GM21515 (cell line): ENCODE measurements around the gene TSPAN4.

Experiments used
- ATAC-seq: cut with Tn5 transposase; IDR thresholded peaks from one replicate; pipeline ENCODE4 v1.9.1; 2021; ENCODE audit not compliant: unreplicated experiment

TSPAN4 gene

DNA sequence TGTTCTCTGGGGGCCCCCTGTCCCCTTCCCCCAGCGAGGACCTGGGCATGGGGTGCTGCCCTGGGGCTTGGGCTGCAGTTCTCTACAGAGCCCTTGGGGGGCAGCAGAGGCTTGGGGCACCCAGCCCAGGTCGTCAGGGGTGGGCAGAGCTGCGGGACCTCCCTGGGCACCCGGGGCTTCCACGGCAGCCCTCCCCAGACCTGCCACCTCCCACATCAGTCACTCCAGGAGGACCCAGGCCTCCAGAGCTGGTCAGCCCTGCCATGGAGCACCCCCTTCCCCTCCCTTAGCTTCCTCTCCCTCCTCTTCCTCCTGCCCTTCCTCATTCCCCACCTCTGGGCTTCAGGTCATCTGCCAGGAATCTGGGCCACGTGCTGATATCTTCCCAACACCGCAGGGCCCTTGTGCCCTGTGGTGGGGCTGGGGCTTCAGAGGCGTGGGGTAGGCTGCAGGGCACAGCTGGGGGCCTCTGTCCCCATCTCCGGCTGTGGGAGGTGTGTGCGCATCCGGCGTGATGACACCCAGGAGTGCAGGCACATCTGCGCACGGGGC lies 5.8 kb downstream of the TSPAN4 start:
- ATAC-seq = no peak

DNA sequence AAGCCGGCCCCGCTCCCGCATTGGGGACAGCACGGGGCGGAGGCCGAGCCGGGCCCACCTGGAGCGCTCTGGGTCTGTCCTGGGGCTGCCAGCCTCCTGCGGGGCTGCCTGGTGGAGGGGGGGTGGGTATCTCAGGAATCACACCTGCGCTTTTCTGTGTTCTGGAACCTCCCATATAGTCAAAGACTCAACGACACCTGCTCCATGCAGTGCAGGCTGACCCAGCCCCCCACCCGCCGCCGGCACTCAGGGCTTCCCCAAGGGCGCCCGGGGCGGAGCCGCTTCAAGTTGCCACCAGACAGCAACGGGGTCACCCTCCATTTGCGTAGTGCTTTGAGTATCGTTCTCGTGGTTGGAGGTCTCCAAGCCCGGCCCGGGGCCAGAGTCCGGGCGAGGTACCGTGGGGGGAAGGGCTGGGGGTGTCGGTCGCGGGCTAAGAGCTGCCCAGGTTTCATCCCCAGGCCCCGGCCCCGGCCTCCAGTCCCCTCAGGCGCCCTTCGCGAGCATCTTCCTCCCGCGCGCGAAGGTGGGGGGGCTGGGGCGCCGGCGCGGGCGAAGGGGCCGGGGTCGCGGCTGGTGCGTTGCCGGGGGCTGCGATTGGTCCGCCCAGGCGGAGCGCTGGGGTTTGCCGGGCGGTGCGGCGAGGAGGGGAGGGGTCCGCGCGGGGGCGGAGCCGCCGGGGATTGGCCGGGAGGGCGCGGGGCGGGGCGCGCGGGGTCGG lies 6.6 kb downstream of the TSPAN4 start:
- no peak for ATAC-seq

DNA sequence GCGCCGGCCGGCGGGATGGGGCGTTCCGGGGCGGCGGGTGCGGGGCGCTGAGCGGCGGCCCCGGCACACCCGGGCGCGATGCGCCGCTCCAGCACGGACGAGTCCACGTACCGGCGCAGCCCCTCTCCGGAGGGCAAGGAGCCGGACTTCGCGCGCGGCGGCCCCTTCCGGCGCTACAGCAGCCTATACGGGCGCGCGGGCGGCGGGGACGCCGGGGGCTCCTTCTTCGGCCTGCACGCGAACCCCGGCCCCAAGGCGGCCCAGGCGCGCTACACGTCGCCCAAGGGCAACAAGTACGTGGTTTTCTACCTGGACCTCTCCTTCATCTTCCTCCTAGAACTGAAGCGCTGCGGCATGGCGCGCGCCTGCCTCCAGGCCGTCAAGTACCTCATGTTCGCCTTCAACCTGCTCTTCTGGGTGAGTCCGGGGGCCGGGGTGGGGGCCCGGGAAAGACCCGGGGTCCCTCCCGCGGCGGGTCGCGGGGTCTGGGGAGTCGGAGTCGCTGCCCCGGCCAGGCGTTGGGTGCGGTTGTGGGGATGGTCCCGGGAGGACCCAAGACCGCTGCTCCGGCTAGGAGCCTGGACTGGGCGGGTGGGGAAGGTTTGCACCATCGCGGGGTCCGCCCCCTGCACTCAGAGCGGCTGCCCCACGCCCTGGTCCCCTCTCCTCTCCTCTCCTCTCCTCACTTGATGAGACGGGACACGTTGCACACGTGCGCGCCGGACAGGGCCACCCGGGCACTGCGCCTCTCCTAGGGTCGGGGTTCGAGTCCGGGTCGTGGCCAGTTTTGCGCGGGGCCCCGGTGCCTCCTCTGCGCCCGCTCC lies 7.5 kb downstream of the TSPAN4 start:
- ATAC-seq = no peak

DNA sequence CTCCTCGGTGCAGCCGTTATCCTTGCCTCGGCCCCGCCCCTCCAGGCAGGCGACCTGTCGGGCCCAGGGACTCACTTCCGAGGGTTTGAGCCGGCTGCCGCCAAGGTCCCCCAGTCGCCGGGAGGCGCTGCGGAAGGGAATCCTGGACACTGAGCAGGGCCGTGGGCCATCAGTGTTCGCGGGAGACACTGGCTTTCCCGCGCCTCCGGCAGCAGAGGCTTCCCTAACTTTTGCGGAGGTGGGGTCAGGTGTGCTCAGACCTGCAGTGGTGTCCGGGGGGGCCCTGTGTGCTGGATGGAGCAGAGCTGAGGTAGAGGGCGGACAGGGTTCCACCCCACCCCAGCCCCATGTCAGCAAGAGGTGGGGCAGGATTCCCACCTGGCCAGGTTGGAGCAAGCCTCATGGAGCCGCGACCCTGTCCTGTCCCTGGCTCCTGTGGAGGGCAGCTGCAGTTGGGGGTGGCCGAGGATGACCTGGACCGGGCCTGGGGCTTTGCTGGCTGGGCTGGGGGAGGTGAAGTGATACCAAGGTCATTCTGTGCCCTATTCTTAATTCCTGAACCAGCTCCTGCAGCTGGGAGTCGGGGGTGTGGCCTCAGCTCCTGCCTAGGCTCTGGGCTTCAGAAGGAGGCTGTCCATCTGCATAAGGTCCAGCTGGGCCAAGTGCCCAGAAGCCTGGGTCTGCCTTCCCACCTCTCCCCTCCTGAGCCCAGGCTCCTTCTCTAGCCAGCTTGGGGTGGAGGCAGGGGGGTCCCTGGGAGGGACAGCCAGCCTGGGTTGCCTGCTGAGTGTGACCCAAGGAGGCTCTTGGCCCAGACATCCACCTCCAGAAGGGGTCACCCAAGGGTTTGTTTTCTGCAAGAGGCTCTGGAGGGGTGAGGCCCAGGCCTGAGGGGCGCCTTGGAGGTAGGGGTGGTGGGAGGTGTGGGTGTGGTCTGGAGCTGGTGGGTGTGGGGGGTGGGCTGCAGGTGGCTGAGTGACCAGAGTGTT lies 8.4 kb downstream of the TSPAN4 start:
- ATAC-seq = no peak

DNA sequence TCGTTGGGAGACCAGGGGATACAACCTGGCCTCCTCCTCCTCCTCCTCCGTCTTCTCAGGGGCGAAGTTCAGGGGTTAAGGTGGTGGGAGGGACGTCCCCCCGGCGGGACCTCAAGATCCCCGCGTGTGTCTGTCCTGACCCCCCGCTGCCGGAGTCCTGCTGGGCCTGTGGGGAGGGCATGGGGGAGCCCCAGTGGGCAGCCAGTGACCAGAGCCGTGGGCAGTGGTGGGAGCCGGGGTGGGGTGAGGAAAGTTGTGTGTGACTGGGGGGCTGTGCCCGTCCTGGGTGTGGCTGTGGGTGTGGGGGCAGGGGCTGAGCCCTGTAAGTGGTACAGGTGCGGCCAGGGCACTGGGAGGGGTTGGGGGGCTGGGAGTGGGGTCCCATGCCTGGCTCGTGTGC lies 10.1 kb downstream of the TSPAN4 start:
- no peak for ATAC-seq

DNA sequence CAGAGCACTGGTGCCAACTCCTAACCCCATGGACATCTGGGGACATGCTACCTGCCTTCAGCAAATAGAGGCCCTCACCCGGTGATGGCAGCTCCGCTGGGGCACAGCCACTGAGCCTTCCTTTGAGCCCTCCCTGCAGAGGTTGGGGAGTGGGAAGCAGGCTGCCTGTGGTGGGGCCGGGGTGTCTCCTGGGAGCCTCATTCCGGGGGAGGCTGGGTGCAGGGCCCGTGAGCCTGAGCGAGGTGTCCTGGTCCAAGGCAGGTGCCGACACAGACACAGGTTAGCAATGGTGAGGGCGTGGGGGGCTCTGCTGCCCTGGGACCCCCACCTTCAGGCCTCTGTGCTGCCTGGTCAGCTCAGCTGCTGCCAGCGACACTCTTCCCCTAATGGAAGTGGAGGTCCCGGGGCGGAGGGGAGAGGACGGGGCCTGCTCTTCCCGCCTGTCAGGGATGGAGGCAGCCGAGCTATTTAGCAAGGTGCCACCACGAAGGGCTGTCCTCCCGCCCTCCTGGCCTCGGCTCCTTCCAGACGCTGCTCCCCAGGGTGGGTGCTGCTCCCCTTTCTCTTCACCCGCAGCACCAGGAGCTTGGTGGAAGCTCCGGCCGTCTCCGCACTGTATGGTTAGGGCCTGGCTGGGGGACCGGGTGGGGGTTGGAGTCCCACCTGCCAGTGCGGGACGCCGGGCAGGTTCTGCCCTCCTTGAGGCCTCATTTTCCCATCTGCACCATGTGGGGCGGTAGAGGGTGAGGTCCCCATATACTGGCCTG lies 11.2 kb downstream of the TSPAN4 start:
- ATAC-seq = no peak

DNA sequence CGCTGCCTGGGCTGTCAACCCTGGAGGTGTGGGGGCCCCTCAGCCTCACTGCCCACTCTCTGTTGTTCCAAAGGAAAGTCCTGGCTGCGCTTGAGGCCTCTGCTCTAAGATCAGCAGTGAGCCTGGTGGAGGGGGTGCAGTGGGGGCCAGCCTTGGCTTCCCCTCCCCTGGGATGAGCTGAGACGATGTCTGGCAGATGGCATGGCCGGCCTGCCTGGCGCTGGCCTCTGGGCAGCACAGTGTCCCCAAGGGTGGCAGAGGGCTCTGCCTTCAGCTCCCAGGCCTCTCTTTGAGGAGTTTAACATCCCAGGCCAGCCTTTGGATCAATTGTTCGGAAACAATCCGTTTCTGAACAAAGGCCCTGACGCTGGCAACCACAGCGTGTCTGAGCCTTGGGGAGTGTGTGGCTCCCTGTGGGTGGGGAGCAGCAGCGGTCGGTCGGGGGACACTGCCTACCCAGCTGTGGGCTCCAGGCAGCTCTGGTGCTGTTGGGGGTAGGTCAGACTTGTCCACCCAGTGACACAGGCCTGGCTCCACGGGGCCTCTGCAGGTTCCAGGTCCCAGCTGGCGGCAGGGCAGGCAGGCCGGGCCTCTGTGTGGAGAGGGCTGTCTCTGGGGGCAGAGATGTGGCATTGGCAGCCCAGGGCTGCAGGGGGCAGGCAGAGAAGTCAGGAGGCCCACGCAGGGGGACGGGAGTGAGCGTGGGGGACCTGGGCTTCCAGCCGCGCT lies 12.1 kb downstream of the TSPAN4 start:
- no peak for ATAC-seq

DNA sequence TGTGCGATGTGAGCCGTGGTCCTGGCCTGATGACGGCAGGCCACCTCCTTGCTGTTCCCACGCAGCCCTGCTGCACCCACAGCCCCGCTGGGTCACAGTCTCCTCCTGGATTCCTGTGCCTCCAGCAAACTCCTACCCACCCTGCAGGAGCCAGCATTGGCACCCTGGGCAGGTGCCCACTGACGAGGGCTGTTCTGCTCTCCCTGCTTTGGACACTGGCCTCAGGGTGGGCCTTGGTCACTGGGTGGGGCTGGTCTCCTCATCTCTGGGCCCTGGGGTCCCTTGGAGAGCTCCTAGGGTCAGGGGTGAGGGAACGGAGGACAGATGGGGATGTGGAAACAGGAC lies 12.7 kb downstream of the TSPAN4 start:
- no peak for ATAC-seq

DNA sequence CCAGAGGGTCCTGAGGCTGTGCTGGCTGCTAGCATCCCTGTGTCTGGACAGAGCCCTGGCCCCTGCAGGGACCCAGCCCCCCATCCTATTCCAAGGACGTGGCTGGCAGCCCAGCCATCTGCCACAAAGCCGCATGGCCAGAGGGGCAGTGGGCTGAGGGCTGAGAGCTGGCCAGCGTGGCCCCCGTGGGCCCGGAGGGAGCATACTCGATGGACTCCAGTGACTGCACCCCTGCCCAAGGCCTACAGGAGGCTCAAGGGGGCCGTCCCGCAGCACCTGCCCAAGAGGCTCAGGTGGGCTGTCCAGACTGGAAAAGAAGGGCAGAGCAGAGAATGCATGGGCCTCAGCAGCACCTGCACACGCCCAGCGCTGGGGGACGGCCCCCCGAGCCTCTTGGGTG lies 13.1 kb downstream of the TSPAN4 start:
- ATAC-seq = no peak

DNA sequence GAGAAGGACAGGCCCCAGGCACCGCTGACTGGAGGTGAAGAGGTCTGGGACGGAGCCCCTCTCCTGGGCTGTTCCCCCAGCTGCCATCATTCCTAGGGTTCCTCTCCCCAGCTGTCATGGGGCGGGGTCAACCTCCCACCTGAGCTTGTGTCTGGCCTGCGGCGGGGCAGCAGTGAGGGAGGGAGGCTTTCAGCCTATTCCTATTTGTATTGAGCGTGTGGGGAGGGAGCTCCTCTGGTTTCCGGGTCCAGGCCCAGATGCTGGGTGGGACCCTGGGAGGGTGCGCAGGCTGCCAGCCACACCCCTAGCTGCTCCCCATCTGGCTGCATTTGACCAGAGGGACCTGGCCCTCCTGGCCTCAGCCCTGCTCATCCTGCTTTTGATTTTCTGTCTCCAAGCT lies 13.7 kb downstream of the TSPAN4 start:
- ATAC-seq = no peak

DNA sequence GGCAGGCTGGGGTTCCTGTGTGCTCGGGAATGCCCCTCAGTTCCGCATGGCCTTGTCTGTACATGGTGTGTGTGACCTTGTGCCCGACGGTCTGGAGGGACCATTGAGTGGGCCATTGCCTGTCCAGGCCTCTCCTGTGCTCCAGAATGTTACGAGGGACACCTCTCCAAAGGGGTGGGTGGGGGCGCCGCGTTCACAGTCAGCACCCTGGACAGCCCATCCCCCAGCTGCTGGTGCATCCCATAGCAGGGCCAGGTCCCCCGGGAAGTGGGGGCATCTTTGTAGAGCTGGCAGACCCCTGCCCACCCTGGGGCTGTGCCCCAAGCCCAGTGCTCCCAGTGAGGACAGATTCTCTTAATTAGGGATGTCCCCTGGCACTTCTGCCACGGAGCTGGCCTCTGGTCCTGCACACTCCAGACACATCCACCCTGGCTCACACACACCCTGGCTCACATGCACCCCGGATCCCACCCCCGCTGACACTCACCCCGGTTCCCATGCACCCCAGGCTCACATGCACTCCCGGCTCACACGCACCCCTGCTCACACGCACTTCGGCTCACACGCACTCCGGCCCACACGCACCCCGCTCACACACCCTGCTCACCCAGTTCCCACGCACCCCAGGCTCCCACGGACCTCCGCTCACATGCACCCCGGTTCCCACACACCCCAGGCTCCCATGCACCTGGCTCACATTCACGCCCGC lies 15.6 kb downstream of the TSPAN4 start:
- ATAC-seq = no peak

DNA sequence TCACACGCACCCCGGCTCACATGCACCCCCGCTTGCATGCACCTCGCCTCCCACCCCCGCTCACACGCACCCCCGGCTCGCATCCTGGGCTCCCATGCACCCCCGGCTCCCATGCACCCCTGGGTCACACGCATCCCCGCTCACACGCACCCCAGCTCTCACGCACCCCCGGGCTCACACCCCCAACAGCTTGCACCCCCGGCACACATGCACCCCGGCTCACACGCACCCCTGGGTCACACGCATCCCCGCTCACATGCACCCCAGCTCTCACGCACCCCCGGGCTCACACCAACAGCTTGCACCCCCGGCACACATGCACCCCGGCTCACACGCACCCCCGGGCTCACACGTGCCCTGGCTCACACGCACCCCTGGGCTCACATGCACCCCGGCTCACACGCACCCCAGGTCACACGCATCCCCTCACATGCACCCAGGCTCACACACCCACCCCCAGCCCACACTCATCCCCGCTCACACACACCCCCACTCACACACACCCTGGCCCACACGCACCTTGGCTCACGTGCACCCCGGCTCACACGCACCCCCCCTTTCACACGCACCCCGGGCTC lies 16.2 kb downstream of the TSPAN4 start:
- ATAC-seq = no peak

DNA sequence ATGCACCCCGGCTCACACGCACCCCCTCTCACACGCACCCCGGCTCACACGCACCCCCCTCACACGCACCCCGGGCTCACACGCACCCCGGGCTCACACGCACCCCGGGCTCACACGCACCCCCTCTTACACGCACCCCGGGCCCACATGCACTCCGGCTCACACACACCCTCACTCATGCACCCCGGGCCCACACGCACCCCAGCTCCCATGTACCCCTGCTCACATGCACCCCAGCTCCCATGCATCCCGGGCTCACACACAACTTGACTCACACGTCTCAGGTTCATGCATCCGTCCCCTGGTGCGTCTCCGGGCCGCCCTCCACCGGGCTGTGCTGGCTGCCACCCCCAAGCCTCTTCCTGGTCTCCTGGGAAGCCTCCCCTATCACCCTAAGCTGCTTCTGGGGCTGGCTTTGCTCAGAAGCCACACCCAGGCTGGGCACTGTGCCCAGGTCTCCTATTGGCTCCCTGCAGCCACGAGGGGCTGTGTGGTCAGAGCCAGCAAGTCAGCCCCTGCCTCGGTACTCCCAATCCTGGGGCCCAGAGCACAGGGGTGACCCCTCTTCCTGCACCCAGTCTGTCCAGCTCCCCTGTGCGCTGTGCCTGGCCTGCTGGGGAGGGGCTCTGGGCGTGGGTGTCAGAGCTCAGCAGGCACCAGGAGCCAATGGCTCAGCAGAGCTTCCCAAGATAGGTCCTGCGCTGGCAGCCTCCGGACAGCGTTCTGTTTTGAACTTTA lies 16.9 kb downstream of the TSPAN4 start:
- no peak for ATAC-seq

DNA sequence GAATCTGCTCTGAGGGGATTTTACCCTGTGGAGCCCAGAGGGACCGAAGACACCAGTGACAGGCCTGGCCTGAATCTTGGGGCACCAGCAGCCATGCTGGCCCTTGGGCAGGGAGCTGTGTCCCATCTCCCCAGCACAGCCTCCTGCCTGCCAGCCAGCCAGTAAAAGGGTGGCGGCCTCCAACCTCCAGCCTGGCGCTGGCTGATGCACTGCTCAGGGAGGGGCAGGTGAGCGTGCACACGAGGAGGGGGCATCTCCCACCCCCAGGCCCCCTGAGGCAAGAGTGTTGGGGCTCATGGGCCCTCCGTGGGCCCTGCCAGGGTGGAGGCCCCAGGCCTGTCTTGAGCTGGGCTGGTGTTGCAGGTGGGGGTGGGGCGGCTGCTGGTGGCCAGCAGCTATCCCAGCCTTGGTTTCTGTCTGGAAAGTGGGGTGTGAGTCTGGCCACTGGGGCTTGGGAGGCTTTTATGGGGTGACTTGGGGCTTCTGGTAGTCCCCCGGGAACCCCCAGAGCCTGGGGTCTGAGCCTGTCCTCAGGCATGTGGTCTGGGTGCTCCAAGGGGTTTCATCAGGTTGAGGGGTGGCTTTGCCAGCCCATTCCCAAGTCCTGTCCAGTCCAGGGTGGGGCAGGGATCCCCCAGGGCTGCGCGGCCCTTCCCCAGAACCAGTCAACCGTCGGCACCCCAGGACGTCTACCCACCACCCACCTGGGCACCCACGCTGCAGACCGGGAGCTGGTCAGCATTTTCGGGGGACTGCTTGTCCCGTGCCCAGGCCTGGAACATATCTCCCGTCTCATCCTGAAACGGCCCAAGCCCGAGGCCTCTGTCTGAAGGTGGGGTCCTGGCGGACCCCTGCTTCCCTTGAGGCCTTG lies 17.8 kb downstream of the TSPAN4 start:
- ATAC-seq = no peak

DNA sequence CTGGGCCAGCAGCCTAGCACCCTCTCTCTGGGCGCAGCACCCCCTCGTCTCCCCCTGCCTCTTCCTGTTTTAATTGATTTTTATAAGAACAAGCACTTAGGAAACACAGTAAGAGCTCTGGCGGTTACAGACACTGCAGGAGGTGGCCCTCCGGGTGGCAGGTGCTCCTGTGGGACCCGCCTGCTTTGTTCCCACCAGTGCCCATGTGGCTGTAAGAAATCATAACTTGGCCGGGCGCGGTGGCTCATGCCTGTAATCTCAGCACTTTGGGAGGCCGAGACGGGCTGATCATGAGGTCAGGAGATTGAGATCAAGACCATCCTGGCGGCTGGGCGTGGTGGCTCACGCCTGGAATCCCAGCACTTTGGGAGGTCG lies 18.4 kb downstream of the TSPAN4 start:
- no peak for ATAC-seq

DNA sequence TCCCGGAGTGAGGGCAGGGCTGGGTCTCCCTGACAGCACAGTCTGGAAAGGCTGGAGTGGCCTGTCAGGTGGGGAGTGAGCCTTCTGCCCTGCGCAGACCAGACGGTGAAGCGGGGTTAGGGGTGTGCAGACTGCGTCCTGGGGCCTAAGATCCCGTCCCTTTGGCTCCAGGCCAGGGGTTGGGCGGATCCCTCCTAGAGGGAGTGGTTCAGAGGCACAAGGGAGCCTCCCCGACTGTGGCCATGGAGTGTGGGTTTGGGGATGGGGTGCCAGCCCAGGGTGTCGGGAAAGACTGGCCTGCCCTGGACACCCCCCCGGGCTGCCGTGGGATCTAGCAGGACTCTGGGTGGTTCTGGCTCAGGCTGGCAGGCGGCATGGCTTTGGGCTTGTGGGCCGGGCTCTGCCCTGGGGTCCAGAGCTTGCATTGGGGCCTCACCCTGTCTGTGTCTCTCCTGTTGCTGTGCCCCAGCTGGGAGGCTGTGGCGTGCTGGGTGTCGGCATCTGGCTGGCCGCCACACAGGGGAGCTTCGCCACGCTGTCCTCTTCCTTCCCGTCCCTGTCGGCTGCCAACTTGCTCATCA lies 19.5 kb downstream of the TSPAN4 start:
- no peak for ATAC-seq

DNA sequence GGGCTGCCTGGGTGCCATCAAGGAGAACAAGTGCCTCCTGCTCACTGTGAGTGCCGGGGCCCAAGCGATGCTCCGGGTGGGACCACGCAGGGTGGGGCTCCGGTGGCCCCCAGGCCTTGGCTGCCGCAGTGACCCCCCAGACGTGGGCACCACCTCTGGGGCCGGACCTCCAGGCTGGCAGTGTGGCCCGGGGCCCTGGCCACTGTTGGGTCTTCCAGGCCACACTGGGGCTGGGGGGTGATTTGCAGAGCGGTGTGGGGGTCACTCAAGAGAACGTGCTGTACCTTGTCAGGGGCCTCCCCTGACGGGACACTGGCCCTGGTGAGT lies 20.0 kb downstream of the TSPAN4 start:
- no peak for ATAC-seq
